GM12801 (cell line): ENCODE results near the gene PRR32.

Source experiments
- TF ChIP-seq, protein P1 (sequence below): IDR thresholded peaks from one replicate; pipeline ENCODE4 v1.5.1; 2011; ENCODE audit warnings: control low read depth; ENCODE audit not compliant: insufficient read length; ENCODE audit errors: extremely low read depth

The PRR32 gene

DNA sequence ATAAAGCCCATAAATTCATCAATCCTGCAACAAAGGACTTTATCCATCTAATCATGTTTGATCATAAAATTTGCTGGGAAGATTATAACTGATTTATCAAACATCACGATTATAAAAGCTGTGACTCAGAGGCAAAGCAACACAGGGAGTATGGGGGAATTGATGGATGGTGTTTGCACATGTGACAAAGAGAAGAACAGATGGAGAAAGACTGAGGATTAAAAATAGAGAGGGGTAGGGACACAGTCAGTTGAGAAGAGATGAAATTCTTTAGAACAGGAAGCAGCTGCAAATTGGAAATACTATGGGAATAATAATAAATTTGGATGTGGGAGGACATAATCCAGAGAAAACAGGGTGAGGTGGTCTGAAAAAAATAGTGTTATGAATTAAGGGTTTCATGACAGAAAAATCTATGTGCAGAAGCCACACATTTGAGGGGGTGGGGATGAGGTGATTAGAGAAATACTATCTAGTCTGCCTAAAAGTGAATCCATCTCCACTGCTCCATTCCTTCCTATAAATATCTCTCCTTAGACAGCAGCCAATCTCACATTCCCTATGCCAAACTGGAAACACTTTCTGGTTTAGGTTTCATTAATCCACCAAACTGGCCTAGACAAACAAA is 6.2 kb downstream of the PRR32 start:
- TF ChIP-seq, protein P1, sequence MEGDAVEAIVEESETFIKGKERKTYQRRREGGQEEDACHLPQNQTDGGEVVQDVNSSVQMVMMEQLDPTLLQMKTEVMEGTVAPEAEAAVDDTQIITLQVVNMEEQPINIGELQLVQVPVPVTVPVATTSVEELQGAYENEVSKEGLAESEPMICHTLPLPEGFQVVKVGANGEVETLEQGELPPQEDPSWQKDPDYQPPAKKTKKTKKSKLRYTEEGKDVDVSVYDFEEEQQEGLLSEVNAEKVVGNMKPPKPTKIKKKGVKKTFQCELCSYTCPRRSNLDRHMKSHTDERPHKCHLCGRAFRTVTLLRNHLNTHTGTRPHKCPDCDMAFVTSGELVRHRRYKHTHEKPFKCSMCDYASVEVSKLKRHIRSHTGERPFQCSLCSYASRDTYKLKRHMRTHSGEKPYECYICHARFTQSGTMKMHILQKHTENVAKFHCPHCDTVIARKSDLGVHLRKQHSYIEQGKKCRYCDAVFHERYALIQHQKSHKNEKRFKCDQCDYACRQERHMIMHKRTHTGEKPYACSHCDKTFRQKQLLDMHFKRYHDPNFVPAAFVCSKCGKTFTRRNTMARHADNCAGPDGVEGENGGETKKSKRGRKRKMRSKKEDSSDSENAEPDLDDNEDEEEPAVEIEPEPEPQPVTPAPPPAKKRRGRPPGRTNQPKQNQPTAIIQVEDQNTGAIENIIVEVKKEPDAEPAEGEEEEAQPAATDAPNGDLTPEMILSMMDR = no peak

DNA sequence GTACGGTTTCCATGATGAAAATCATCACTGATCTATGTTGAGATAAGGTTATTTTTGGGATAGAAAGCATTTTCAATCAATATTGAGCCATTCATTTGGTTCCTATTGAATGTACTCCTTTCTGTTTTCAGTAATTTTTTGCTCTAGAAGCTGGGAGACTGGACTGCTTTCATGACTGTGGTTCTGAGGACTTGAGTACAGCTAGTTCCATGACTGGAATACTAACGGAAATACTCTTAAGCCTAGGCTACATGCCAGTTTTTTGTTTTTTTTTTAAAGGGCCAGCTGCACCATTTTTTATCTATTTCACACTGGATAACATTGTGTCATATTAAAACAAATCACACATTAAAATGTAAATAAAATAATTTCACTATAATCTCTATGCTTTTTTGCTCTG is 16.7 kb downstream of the PRR32 start:
- TF ChIP-seq, protein P1 = no peak

DNA sequence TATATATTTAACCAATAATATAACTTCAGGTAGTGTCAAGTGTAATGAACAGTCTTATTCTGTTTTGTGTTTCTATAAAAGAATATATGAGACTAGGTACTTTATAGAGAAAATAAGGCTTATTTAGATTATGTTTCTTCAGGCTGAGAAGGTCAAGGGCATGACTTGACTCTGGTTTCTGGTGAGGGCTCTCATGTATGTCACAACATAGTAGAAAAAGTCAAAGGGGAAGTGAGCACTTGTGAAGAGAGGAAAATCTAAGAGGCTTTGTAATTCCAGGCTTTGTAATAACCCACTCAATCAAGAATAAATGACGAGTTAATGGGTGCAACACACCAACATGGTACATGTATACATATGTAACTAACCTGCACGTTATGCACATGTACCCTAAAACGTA is 27.6 kb downstream of the PRR32 start:
- TF ChIP-seq, protein P1 = no peak

DNA sequence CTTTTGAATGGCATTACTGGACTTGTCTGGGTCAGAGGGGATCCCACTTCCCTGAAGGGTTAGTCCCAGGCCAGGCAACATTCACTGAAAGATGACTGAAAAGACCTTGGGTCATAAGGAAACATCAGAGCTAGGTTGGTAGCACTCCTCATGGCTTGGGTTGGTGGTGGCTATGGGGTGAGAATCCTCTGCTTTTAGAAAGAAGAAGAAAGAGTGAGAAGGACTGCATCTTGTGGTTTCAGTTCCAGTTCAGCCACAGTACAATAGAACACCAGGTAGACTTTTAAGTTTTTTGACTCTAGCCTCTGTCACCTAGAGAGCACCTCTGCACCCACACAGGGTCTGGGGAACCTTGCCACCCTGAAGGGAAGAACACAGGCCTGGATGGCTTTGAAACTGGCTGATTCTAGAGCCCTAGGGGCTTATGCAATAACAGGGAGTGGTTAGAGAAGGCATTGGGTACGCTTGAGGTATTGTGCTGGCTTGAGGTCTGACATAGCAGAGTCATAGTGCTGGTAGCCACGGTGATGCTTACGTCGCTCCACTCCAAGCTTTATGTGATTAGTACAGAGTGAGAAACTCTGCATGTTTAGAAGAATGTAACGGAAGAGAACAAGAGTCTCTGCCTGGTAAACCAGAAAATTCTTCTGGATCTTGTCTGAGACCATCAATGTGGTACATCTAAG is 36.5 kb downstream of the PRR32 start:
- TF ChIP-seq, protein P1 = no peak
